SH-SY5Y (cell line): Measurements from ENCODE around the gene HIVEP1.

Source experiments
- GATA2 ChIP-seq: IDR thresholded peaks from 2 replicates; pipeline ENCODE4 v1.6.1; 2011; ENCODE audit warnings: mild to moderate bottlenecking, low read depth, low read length
- GATA3 ChIP-seq: IDR thresholded peaks from 2 replicates; pipeline ENCODE4 v1.6.1; 2011; ENCODE audit warnings: low read depth, mild to moderate bottlenecking, low read length, moderate library complexity

DNA sequence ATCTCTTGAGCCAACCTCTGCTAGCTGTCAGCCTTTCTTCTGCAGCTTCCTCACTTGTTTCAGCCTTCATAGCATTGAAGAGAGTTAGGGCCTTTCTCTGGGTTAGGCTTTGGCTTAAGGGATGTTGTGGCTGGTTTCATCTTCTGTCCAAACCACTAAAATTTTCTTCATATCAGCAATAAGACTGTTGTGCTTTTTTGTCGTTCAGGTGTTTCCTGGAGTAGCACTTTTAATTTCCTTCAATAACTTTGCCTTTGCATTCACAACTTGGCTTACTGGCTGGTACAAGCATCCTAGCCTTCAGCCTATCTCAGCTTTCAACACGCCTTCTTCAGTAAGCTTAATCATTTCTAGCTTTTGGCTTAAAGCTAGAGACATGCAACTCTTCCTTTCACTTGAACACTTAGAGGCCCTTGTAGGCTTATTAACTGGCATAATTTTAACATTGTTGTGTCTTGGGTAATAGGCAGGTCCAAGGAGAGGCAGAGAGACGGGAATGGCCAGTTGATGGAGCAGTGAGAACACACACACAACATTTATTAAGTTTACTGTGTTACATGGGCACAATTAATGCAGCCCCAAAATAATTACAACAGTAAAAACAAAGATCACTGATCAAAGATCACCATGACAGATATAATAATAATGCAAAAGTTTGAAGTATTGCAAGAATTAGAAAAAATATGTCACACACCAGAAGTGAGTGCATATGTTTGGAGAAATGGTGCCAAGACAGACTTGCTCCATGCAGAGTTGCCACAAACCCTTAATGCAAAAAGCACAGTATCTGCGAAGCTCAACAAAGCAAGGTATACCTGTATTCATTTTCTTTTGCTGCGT is 98.6 kb downstream of the HIVEP1 start:
- TF ChIP-seq GATA3 (no peak), GATA2 (no peak)
